Adrenal gland (tissue), 12 donors: ENCODE results near the gene LEUTX. TPM values are rescaled to one million over a fixed set of nuclear protein-coding genes. Genes with fewer than 3 reads are reported as not detected.

ENCODE experiments used
- DNase-seq, 7 donors: peaks; one replicate each; pipeline ENCODE4 v3.0.0-alpha.2; 2019 to 2020
- H3K27ac ChIP-seq, 5 donors: fragments of 200-600 bp; sonication (generic) in 4 of 5; 1 replicate in 3 of 5; 2 replicates in 2 of 5; pipeline versions ENCODE4 v1.5.1 to v1.8.0; 2016 to 2020; ENCODE audit warnings: mild to moderate bottlenecking in 1 of 5
- H3K27me3 ChIP-seq: fragments of 200-600 bp; 2 replicates; pipeline ENCODE4 v1.8.0; 2021
- H3K36me3 ChIP-seq, 2 donors: fragments of 200-600 bp; replicated peaks in 1 of 2; 1 replicate in 1 of 2; 2 replicates in 1 of 2; pipeline versions ENCODE4 v1.5.1 to v1.8.0; 2018 to 2022
- H3K4me1 ChIP-seq, 2 donors: fragments of 200-600 bp; replicated peaks in 1 of 2; 1 replicate in 1 of 2; 2 replicates in 1 of 2; pipeline versions ENCODE4 v1.5.1 to v1.8.0; 2018 to 2021
- H3K4me3 ChIP-seq, 4 donors: fragments of 200-600 bp; sonication (generic) in 3 of 4; one replicate each; pipeline ENCODE4 v1.5.1; 2016 to 2018
- H3K9me3 ChIP-seq, 3 donors: fragments of 200-600 bp; sonication (generic) in 1 of 3; replicated peaks in 1 of 3; 1 replicate in 2 of 3; 2 replicates in 1 of 3; pipeline versions ENCODE4 v1.5.1 to v1.8.0; 2016 to 2021
- CTCF ChIP-seq, 6 experiments: fragments of 450-650 bp in 4 of 6; fragments of 200-600 bp in 2 of 6; sonication (generic) in 1 of 6; IDR thresholded peaks; 1 replicate in 5 of 6; 2 replicates in 1 of 6; pipeline versions ENCODE4 v1.5.1 to v1.8.0; 2016 to 2021; ENCODE audit warnings: antibody characterized with exemption in 6 of 6, mild to moderate bottlenecking in 2 of 6, moderate library complexity in 1 of 6
- POLR2A ChIP-seq, 2 donors: fragments of 450-650 bp; IDR thresholded peaks; one replicate each; pipeline ENCODE4 v1.6.1; 2017; ENCODE audit warnings: antibody characterized with exemption in 2 of 2, mild to moderate bottlenecking in 2 of 2, moderate library complexity in 1 of 2
- WGBS, 4 donors: extraction: QIAGEN DNeasy Blood & Tissue Kit in 2 of 4; methylation state at CpG; one replicate each; pipeline versions ENCODE4 v1.1.5 to v1.1.7; 2013 to 2017; 5-methylcytosine and 5-hydroxymethylcytosine counted together
- intact Hi-C, 2 donors: fragments of 100-400 bp; cut with DNase I; formaldehyde crosslinking; loops; one replicate each; pipeline versions ENCODE4 v1.14.1 to v1.15.0; 2022 to 2023
- polyA plus RNA-seq, 3 donors: library from polyadenylated mRNA; stranded (reverse); fragments of 200-250 nt in 2 of 3; fragments of 350-450 nt in 1 of 3; fragmentation: Illumina TruSeq in 1 of 3; extraction: RNeasy Lipid Tissue Mini Kit (QIAGEN cat#74804) in 1 of 3; gene quantifications; one replicate each; pipeline ENCODE4 v1.2.3, GENCODE V29; 2013 to 2014
- total RNA-seq, 9 donors: library from RNA; depleted of rRNA in 4 of 9; stranded (reverse); fragments of >200 nt in 4 of 9; fragments of 120-200 nt in 1 of 9; fragmentation: NEBNext Ultra II Directional in 1 of 9; extraction: Animal tissue kit (Norgen Biotek cat#: 25700) in 1 of 9; gene quantifications; one replicate each; pipeline versions ENCODE4 v1.1.0 to v1.2.4, GENCODE V29; 2013 to 2023
- donor health status: healthy with polysubstance abuse.
- donor health status: Bipolar disorder and iron deficiency.
- donor health status: DM: yes; HTN: yes; CAD: no.
- donor health status: DM: no; HTN: no; CAD: no.
- donor health status: DM: no; HTN: no; CAD: no.
- donor health status: DM: yes; HTN: yes; CAD: no.

The LEUTX gene
- total and polyA plus RNA-seq, 12 donors, result not detected

- Histone ChIP-seq H3K36me3 (no peaks in the 10 kb centered on the region), H3K4me3 (peak overlapping the region in 2 of 4 donors; percentile 41 to 48), H3K27me3 (no peaks in the 10 kb centered on the region), H3K4me1 (no peaks in the 10 kb centered on the region), H3K9me3 (no peaks in the 10 kb centered on the region), H3K27ac (no peak overlapping the region)
- DNase-seq, result peak; percentile 62 to 88 (median 75)
- WGBS, 4 donors, result 0 to 2% (median 1%) methylated on average over 11 to 17 of the region's 17 CpGs
- peak; percentile 83 to 89 (median 88) for TF ChIP-seq CTCF (IDR thresholded peaks at IDR 0.05)
- TF ChIP-seq POLR2A (IDR thresholded peaks at IDR 0.05), result no peak
- intact Hi-C loops, result loop anchor here (2.0 to 10.0 kb wide), 2 partner anchors 52 kb away; partner anchors contain the start of gene FBL (in 1 of the 2)
Measured at GRCh38 chr19:39792999-39793546, 14.4 kb downstream of the LEUTX start.

- Histone ChIP-seq H3K36me3 (no peaks in the 10 kb centered on the region), H3K9me3 (no peaks in the 10 kb centered on the region), H3K27ac (no peak overlapping the region), H3K4me1 (no peaks in the 10 kb centered on the region), H3K4me3 (no peak overlapping the region), H3K27me3 (no peaks in the 10 kb centered on the region)
- no peak for DNase-seq
- no peak for TF ChIP-seq POLR2A (IDR thresholded peaks at IDR 0.05)
- WGBS, 4 donors, result 50 to 68% (median 66%) methylated on average over 5 of the region's 5 CpGs
- intact Hi-C loops, result loop anchor here in 1 of 2 donors (10.0 kb wide), 1 partner anchor 50 kb away; the partner anchor contains the start of gene FBL
Measured at GRCh38 chr19:39795001-39795400, 16.3 kb downstream of the LEUTX start.

GRCh38 chr19:39796000-39796498, 17.4 kb downstream of the LEUTX start:
- Histone ChIP-seq H3K4me1 (no peaks in the 10 kb centered on the region), H3K27ac (no peak overlapping the region), H3K4me3 (no peak overlapping the region), H3K36me3 (no peaks in the 10 kb centered on the region), H3K9me3 (no peaks in the 10 kb centered on the region), H3K27me3 (no peaks in the 10 kb centered on the region)
- intact Hi-C loops, result loop anchor here in 1 of 2 donors (10.0 kb wide), 1 partner anchor 49 kb away; the partner anchor contains the start of gene FBL
- TF ChIP-seq POLR2A (IDR thresholded peaks at IDR 0.05) (no peak), CTCF (IDR thresholded peaks at IDR 0.05) (no peak)
- no peak for DNase-seq
- 25 to 37% (median 28%) methylated on average over 2 of the region's 2 CpGs for WGBS, 4 donors

GRCh38 chr19:39797083-39797482, 18.4 kb downstream of the LEUTX start:
- Histone ChIP-seq H3K27me3 (no peaks in the 10 kb centered on the region), H3K27ac (no peak overlapping the region), H3K4me1 (no peaks in the 10 kb centered on the region), H3K4me3 (no peak overlapping the region), H3K36me3 (no peaks in the 10 kb centered on the region), H3K9me3 (no peaks in the 10 kb centered on the region)
- intact Hi-C loops, result loop anchor here in 1 of 2 donors (10.0 kb wide), 1 partner anchor 48 kb away; the partner anchor contains the start of gene FBL
- 40 to 52% (median 43%) methylated on average over 2 of the region's 2 CpGs for WGBS, 4 donors
- no peak for DNase-seq
- no peak for TF ChIP-seq POLR2A (IDR thresholded peaks at IDR 0.05)
- no peak for TF ChIP-seq CTCF (IDR thresholded peaks at IDR 0.05)

- intact Hi-C loops, result no loop called here
- Histone ChIP-seq H3K4me1 (no peaks in the 10 kb centered on the region), H3K36me3 (no peaks in the 10 kb centered on the region), H3K4me3 (no peak overlapping the region), H3K9me3 (no peaks in the 10 kb centered on the region), H3K27me3 (peaks cover 5% of the 10 kb centered on the region), H3K27ac (no peak overlapping the region)
- TF ChIP-seq CTCF (IDR thresholded peaks at IDR 0.05) (no peak), POLR2A (IDR thresholded peaks at IDR 0.05) (no peak)
- 19 to 35% (median 31%) methylated on average over 4 of the region's 4 CpGs for WGBS, 4 donors
- DNase-seq, result no peak
Measured at GRCh38 chr19:39802958-39803357, 24.3 kb downstream of the LEUTX start.
